Activated T-cell treated with anti-CD3 and anti-CD28 coated beads for 1 hour (primary cell): ENCODE results near the gene EWSR1.
"Not testable (repeated sequence)": the region's sequence is repeated elsewhere in the genome, so short reads cannot be mapped to it uniquely, and the experiment has no call there.

Experiments used
- DNase-seq: peaks from one replicate; pipeline ENCODE4 v3.0.0-alpha.2; 2020; ENCODE audit warnings: low read depth

Gene EWSR1

GRCh38 chr22:29337631-29338284, 69.7 kb downstream of the EWSR1 start:
- no peak for DNase-seq

- no peak for DNase-seq
These were observed 70.3 kb downstream of the EWSR1 start for GRCh38 chr22:29338398-29338797.

- DNase-seq, result no peak
These were observed 71.5 kb downstream of the EWSR1 start for GRCh38 chr22:29339381-29340235.

- no peak for DNase-seq
These were observed 72.5 kb downstream of the EWSR1 start for GRCh38 chr22:29340566-29340965.

GRCh38 chr22:29341056-29341848, 73.2 kb downstream of the EWSR1 start:
- DNase-seq, result no peak

- no peak for DNase-seq
These were observed 73.7 kb downstream of the EWSR1 start for GRCh38 chr22:29341849-29342127.

- no peak for DNase-seq
These were observed 74.1 kb downstream of the EWSR1 start for GRCh38 chr22:29342177-29342576.

- no peak for DNase-seq
These were observed 74.7 kb downstream of the EWSR1 start for GRCh38 chr22:29342577-29343312.

- no peak for DNase-seq
These were observed 75.3 kb downstream of the EWSR1 start for GRCh38 chr22:29343313-29343805.

GRCh38 chr22:29344137-29344536, 76.1 kb downstream of the EWSR1 start:
- no peak for DNase-seq

GRCh38 chr22:29344889-29345288, 76.8 kb downstream of the EWSR1 start:
- DNase-seq, result not testable (repeated sequence)

- no peak for DNase-seq
These were observed 77.9 kb downstream of the EWSR1 start for GRCh38 chr22:29345932-29346331.

- DNase-seq, result no peak
These were observed 78.6 kb downstream of the EWSR1 start for GRCh38 chr22:29346659-29347058.

GRCh38 chr22:29348041-29348440, 80.0 kb downstream of the EWSR1 start:
- no peak for DNase-seq

GRCh38 chr22:29348956-29349355, 80.9 kb downstream of the EWSR1 start:
- no peak for DNase-seq
